HL-60 (cell line): ENCODE measurements around the gene CNTN6.

Experiments
- DNase-seq, 2 experiments: peaks; one replicate each; pipeline ENCODE4 v3.0.0-alpha.2; 2010 to 2020; ENCODE audit warnings: low read depth in 1 of 2, low spot score in 1 of 2
- H3K27ac ChIP-seq: fragments of 250-450 bp; sonication (Bioruptor Pico); replicated peaks from 2 replicates; pipeline ENCODE4 v1.5.1; 2020; ENCODE audit warnings: mild to moderate bottlenecking, moderate library complexity
- H3K27me3 ChIP-seq: fragments of 250-450 bp; sonication (Bioruptor Pico); 2 replicates; pipeline ENCODE4 v1.5.1; 2021; ENCODE audit warnings: mild to moderate bottlenecking, moderate library complexity; ENCODE audit not compliant: insufficient read depth, poor library complexity, severe bottlenecking
- H3K4me3 ChIP-seq: replicated peaks from 2 replicates; pipeline ENCODE4 v1.5.1; 2011; ENCODE audit warnings: mild to moderate bottlenecking, control low read depth, low read length; ENCODE audit not compliant: insufficient read depth
- CTCF ChIP-seq: IDR thresholded peaks from one replicate; pipeline ENCODE4 v1.5.1; 2011; ENCODE audit warnings: low read length, control low read depth, inconsistent platforms; ENCODE audit not compliant: insufficient read depth
- GABPA ChIP-seq: IDR thresholded peaks from 2 replicates; pipeline ENCODE4 v1.6.1; 2012; ENCODE audit warnings: low read depth
- POLR2AphosphoS5 ChIP-seq: IDR thresholded peaks from 2 replicates; pipeline ENCODE4 v1.6.1; 2012; ENCODE audit warnings: low read depth
- REST ChIP-seq: IDR thresholded peaks from 2 replicates; pipeline ENCODE4 v1.6.1; 2012; ENCODE audit warnings: low read depth; ENCODE audit not compliant: insufficient replicate concordance
- SPI1 ChIP-seq: IDR thresholded peaks from 2 replicates; pipeline ENCODE4 v1.6.1; 2012; ENCODE audit warnings: low read depth, mild to moderate bottlenecking, borderline replicate concordance

The CNTN6 gene

GRCh38 chr3:1227111-1227510 lies 134.3 kb downstream of the CNTN6 start:
- no peaks in the 10 kb centered on the region for H3K27me3 ChIP-seq
- no peak for DNase-seq
- H3K27ac ChIP-seq = no peak overlapping the region
- no peak overlapping the region for H3K4me3 ChIP-seq
- TF ChIP-seq REST (no peak), POLR2AphosphoS5 (no peak), SPI1 (no peak), GABPA (no peak), CTCF (no peak)

- TF ChIP-seq CTCF = no peak
- no peak for TF ChIP-seq POLR2AphosphoS5
- H3K4me3 ChIP-seq = no peak overlapping the region
- no peaks in the 10 kb centered on the region for H3K27me3 ChIP-seq
- no peak overlapping the region for H3K27ac ChIP-seq
- no peak for DNase-seq
These were observed 135.5 kb downstream of the CNTN6 start for GRCh38 chr3:1228289-1228688.

- no peak for DNase-seq
- no peak for TF ChIP-seq POLR2AphosphoS5
- no peak for TF ChIP-seq CTCF
- no peak for TF ChIP-seq SPI1
- no peak for TF ChIP-seq GABPA
- TF ChIP-seq REST = no peak
- Histone ChIP-seq H3K27me3 (no peaks in the 10 kb centered on the region), H3K4me3 (no peak overlapping the region), H3K27ac (no peak overlapping the region)
These were observed 138.1 kb downstream of the CNTN6 start for GRCh38 chr3:1230920-1231319.

GRCh38 chr3:1232276-1232675 lies 139.5 kb downstream of the CNTN6 start:
- no peak for DNase-seq
- Histone ChIP-seq H3K27ac (no peak overlapping the region), H3K4me3 (no peak overlapping the region), H3K27me3 (no peaks in the 10 kb centered on the region)
- no peak for TF ChIP-seq GABPA
- no peak for TF ChIP-seq REST
- TF ChIP-seq CTCF = no peak
- no peak for TF ChIP-seq POLR2AphosphoS5
- TF ChIP-seq SPI1 = no peak
